ENCODE measurements around the gene RPS25. TPM values are rescaled to one million over a fixed set of nuclear protein-coding genes. Genes with fewer than 3 reads are reported as not detected.
"Not testable (repeated sequence)": the region's sequence is repeated elsewhere in the genome, so short reads cannot be mapped to it uniquely, and the experiment has no call there.

Gene RPS25
- polyA plus RNA-seq, 1 experiment: 351 TPM

DNA sequence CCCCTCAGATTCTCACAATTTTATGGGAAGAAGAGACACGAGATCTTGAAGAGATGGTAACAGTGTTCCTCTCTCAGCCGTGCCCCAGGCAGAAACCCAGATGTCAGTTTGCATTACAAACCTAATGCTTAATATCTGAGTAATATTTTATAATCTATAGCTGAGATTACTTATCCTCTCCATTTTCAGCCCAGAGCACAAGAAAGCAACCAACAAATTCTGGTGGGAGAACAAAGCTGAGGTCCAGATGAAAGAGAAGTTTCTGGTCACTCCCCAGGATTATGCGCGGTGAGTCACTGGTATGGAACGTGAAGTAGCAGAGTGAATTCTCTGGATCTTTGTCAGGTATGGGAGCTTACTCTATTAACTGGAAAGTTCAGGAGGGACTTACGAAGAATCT, 19.3 kb downstream of the RPS25 start:
- CTCF ChIA-PET: interaction anchor here (1.1 kb wide), 1 partner anchor 71 kb away, joined by 3 read pairs; no protein-coding TSS in a partner anchor
- DNase-seq (ENCODE audit: low read depth): peak; percentile 28
- peak overlapping the region; percentile 80 for H3K4me3 ChIP-seq (ENCODE audit: low read depth, low read length)
- TF ChIP-seq, protein P1, sequence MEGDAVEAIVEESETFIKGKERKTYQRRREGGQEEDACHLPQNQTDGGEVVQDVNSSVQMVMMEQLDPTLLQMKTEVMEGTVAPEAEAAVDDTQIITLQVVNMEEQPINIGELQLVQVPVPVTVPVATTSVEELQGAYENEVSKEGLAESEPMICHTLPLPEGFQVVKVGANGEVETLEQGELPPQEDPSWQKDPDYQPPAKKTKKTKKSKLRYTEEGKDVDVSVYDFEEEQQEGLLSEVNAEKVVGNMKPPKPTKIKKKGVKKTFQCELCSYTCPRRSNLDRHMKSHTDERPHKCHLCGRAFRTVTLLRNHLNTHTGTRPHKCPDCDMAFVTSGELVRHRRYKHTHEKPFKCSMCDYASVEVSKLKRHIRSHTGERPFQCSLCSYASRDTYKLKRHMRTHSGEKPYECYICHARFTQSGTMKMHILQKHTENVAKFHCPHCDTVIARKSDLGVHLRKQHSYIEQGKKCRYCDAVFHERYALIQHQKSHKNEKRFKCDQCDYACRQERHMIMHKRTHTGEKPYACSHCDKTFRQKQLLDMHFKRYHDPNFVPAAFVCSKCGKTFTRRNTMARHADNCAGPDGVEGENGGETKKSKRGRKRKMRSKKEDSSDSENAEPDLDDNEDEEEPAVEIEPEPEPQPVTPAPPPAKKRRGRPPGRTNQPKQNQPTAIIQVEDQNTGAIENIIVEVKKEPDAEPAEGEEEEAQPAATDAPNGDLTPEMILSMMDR (IDR thresholded peaks at IDR 0.05; ENCODE audit: insufficient read depth, low read depth, low read length): no peak
- H3K27me3 ChIP-seq (ENCODE audit: control insufficient read depth, insufficient read depth, low read length): no peaks in the 10 kb centered on the region
- no peaks in the 10 kb centered on the region; the same call in 1 of the 2 replicates for H3K36me3 ChIP-seq (ENCODE audit: control insufficient read depth, insufficient read depth, low read length)
- POLR2A ChIA-PET: no interaction called here

DNA sequence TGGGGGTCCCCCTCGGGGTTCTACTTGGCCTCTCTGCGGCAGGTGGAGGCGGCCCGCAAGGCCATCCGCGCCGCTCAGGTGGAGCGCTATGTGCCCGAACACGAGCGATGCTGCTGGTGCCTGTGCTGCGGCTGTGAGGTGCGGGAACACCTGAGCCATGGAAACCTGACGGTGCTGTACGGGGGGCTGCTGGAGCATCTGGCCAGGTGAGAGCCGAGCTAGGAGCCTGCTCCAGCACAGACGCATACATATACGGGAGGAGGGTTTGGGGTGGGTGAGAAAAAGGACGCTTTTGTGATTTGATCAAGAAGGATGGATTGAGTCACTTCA, 19.8 kb downstream of the RPS25 start:
- no peaks in the 10 kb centered on the region for H3K27me3 ChIP-seq (ENCODE audit: control insufficient read depth, insufficient read depth, low read length)
- no peaks in the 10 kb centered on the region; the same call in 1 of the 2 replicates for H3K36me3 ChIP-seq (ENCODE audit: control insufficient read depth, insufficient read depth, low read length)
- TF ChIP-seq, protein P1 (IDR thresholded peaks at IDR 0.05; ENCODE audit: insufficient read depth, low read depth, low read length): no peak
- no peak for DNase-seq (ENCODE audit: low read depth)
- POLR2A ChIA-PET: interaction anchor here (0.6 kb wide), 1 partner anchor 20 kb away, joined by 3 read pairs; no protein-coding TSS in a partner anchor
- CTCF ChIA-PET: interaction anchor here (1.1 to 1.4 kb wide), 3 partner anchors 15 to 71 kb away, joined by 3 read pairs; no protein-coding TSS in a partner anchor
- H3K4me3 ChIP-seq (ENCODE audit: low read depth, low read length): peak overlapping the region; percentile 80

DNA sequence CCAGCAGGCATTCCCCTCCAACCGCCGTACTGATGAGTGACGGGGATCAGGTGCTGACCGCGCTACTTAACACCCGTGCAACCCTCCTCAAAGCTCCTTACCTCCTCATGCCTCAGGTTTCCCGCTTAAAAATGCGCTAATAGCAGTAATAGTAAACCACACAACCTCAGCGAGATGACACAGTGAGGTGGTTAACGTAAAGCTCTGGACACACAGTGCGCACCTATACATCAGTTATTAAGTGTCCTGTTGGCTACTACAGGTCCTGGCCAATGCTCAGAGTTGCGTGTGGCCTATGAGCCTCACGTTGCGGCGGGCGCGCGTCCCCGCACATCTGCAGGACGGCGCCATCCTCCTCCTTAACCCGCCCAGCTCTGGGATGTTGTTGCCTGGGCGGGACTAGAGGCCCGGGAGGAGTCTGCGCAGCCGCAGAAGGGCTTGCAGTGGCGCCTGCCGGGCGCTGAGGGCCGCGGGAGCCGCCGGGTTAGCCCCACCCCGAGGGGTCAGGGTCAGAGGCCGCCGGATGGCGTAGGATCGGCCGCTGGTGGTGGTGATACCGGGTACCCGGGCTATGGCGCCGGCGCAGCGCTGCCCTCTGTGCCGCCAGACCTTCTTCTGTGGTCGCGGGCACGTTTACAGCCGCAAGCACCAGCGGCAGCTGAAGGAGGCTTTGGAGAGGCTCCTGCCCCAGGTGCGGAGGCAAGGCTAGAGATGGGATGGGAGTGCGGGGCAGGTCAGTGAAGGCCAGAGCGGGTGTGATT, 20.3 kb downstream of the RPS25 start, which contains the start of gene CENATAC:
CENATAC (plus strand) TSS at position 512 of the 761 bp plus-strand sequence; CDS start at position 572, 60 bp downstream.
- Histone ChIP-seq H3K27me3 (ENCODE audit: control insufficient read depth, insufficient read depth, low read length) (no peaks in the 10 kb centered on the region), H3K36me3 (ENCODE audit: control insufficient read depth, insufficient read depth, low read length) (no peaks in the 10 kb centered on the region; the same call in 1 of the 2 replicates), H3K4me3 (ENCODE audit: low read depth, low read length) (peak within 1 kb of the TSS; percentile 80)
- TF ChIP-seq, protein P1 (IDR thresholded peaks at IDR 0.05; ENCODE audit: insufficient read depth, low read depth, low read length): no peak
- peak; percentile 31 for DNase-seq (ENCODE audit: low read depth)
- ChIA-PET CTCF (interaction anchor here (1.2 to 1.4 kb wide), 3 partner anchors 15 to 307 kb away, joined by 3 to 6 read pairs (median 3); no protein-coding TSS in a partner anchor), POLR2A (interaction anchor here (0.6 kb wide), 1 partner anchor 19 kb away, joined by 3 read pairs; no protein-coding TSS in a partner anchor)

DNA sequence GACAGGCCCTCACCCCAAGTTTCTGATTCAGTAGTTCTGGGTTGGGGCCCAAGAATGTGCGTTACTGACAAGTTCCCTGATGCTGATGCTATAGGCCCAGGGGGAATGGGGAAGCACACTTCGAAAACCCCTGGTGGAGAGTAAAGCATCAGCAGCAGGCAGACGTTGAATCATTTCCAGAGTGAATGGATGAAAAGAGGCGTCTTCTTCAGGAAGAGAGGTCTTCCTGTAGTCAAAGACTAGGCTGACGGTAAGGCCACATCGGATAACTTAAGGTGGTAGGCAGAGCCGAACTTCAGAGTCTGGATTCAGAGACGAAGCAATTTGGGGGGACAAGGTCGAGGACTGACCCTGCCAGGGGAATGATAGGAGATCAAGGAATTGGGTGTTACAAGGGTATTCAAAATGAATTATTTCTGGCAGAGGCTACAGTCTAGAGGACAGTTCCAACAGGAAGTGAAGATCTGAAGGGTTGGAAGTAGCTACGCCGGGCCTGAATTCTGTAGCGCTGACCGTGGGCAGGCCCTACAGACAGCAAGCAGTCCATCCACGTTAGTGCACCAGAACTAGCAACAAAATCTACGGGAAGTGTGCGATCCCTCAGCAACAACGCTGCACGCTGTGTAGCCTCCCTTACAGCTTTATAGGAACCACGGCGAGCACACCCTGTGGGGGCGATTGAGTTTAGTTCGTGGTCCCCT, 21.1 kb downstream of the RPS25 start:
- TF ChIP-seq, protein P1 (IDR thresholded peaks at IDR 0.05; ENCODE audit: insufficient read depth, low read depth, low read length): 0 out of 2 replicates have a peak, but pooled peaks have one; percentile 22
- Histone ChIP-seq H3K36me3 (ENCODE audit: control insufficient read depth, insufficient read depth, low read length) (no peaks in the 10 kb centered on the region; the same call in 1 of the 2 replicates), H3K27me3 (ENCODE audit: control insufficient read depth, insufficient read depth, low read length) (no peaks in the 10 kb centered on the region), H3K4me3 (ENCODE audit: low read depth, low read length) (peak overlapping the region; percentile 80)
- DNase-seq (ENCODE audit: low read depth): no peak
- ChIA-PET CTCF (interaction anchor here (1.2 to 1.4 kb wide), 3 partner anchors 16 to 307 kb away, joined by 3 to 6 read pairs (median 3); no protein-coding TSS in a partner anchor), POLR2A (no interaction called here)

DNA sequence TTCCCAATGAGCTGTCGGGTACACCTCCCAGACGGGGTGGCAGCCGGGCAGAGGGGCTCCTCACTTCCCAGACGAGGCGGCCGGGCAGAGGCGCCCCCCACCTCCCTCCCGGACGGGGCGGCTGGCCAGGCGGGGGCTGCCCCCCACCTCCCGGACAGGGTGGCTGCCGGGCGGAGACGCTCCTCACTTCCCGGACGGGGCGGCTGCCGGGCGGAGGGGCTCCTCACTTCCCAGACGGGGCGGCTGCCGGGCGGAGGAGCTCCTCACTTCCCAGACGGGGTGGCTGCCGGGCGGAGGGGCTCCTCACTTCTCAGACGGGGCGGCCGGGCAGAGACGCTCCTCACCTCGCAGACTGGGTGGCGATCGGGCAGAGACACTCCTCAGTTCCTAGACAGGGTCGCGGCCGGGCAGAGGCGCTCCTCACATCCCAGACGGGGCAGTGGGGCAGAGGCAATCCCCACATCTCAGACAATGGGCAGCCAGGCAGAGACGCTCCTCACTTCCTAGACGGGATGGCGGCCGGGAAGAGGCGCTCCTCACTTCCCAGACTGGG, 26.6 kb downstream of the RPS25 start:
- H3K36me3 ChIP-seq (ENCODE audit: control insufficient read depth, insufficient read depth, low read length); H3K27me3 ChIP-seq (ENCODE audit: control insufficient read depth, insufficient read depth, low read length); H3K4me3 ChIP-seq (ENCODE audit: low read depth, low read length); POLR2A ChIA-PET; DNase-seq (ENCODE audit: low read depth); CTCF ChIA-PET: not testable (repeated sequence)

Data from BJ (cell line).